NOMO-1 treated with dmso at 0.1 percent for 144 hours (cell line): ENCODE data around the gene PARVA.
"Not testable (repeated sequence)": the region's sequence is repeated elsewhere in the genome, so short reads cannot be mapped to it uniquely, and the experiment has no call there.

Source experiments
- DNase-seq: peaks from one replicate; lab custom pipeline; 2025; ENCODE audit not compliant: unreplicated experiment; lab: John Stamatoyannopoulos, UW

Gene PARVA

DNA sequence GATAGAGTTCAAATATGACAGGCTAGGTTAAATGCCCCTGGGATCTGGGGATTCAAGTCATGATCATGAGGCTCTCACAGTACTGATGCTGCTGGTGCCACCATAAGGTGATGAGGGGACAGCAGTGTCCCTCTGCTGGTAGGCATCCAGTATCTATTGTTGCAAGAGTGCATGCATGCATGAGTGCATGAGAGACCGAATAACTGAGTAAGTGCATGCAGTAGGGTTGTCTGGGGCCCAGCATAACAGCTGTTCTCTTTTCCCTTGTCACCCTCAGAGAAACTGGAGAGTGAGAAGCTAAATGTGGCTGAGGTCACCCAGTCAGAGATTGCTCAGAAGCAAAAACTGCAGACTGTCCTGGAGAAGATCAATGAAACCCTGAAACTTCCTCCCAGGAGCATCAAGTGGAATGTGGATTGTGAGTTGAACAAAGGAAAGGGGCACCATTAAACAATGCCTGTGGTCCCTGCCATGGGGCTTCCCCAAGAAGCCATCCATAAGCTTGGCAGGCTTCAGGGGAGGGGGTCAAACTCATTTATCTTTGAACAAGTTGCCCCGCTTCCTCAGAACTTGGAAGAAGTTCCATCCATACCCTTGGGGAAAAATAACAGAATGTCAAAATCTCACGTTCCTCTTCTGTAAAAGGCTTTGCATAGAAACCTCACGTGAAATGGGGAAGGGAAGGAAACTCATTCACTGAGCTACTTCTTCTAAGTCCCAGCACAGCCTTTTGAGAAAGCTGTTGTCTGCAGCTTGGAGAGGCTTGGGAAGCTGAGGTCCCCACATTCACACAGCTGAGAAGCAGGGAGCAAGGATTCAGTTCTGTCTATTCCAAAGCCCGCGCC, 119.0 kb downstream of the PARVA start:
- DNase-seq: no peak

DNA sequence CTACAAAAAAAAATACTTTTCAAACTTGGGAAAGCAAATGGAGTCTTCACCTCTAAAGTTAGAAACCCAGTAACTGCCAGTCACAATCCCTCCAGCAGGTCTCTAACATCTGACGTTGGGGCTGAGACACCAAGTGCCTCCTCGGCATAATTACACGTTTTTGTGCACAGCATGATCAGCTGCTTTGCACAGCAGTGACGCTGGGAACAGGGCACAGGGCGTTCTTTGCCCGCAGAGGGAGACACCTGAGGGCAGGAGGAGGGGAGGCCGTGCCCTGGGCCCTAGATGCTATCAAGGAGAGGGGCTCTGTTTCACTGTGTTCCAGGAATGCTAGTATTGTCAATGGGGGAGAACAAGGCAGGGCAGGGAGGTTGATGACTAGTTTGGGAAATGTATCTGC, 120.1 kb downstream of the PARVA start:
- DNase-seq: no peak

DNA sequence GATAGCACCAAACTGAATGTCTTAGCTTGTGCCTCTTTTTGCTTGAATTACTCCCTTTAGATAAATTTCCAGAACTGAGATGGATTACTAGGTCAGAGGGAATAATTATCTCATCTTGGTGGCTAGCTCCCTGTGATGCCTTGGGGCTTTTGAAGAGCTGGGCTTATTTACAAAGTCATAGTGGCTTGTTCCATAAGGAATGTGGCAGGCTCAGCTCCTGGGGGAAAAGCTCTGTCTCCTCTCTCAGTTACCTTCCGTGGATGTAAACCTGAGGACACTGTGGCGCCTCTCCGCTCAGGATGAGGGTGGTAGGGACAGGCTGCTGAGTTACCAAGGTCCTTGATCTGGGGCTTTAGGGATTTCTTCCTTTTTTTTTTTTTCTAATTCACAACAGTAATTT, 121.7 kb downstream of the PARVA start:
- no peak for DNase-seq

DNA sequence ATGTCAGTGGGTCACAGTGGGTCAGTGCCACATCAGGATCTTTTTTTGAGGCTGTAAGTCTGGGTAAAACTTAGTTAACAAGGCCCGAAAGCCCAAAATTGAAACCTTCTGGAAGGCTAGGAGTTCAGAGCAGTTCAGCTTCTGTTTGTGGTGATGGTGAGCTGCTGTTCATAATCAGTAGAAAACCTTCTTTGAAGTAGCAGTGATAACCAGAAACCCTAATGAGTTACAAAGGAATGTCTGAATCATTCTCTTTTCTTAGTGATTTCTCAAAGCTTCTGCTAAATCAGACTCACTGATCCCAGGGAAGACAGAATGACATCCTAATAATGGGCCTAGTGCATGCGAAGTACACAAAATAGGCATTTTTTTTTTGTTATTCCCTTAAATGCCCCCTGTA, 124.7 kb downstream of the PARVA start:
- DNase-seq: no peak

DNA sequence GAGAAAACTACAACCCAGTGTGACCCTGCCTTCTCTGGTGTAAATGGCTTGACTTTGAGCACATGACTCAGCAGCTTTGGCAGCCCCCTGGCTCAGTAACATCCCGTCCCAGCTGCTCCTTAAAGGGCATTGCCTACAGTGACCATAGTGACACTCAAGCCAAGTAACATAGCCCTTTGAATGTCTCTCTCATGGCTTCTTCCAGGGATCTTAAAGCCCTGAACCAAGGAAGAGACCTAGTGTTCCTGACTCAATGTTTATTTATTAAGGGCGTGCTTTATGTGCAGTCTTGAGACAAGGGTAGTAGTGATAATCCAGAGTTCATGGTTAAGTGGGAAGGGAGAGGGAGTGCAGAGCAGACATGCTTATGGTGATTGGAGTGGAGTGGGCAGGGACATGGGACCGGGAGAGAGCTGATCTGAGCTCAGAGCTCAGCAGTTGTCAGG, 125.7 kb downstream of the PARVA start:
- no peak for DNase-seq

DNA sequence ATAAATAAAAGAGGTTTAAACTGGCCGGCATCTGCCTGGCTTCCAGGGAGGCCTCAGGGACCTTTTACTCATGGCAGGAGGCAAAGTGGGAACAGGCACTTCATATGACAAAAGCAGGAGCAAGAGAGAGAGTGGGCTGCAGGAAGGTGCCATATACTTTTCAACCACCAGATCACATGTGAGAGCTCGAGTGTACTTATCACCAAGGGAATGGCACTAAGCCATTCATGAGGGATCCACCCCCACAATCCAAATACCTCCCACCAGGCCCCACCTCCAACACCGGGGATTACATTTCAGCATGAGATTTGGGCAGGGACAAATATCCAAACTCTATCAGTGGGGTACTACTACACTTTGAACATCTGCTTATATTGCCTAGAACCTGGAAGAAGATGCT, 126.5 kb downstream of the PARVA start:
- DNase-seq: no peak

DNA sequence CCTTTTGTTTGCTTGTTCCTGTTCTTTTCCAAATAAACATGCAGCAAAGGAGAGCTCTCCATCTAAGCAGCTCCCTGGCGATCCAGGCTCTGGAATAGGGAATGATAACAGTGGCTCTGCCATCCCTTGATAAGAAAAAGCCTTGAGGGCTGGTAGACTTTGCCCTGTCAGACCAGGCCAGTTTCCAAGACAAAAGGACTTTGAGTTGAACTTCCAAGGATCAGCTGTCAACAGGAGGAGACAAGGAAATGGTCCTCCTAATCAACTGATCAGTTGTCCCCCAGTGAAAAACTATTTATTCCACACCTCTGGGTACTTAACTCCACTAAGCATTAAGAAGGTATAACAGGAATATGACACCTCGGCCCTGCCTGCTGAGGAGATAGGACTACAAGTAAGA, 127.8 kb downstream of the PARVA start:
- no peak for DNase-seq

DNA sequence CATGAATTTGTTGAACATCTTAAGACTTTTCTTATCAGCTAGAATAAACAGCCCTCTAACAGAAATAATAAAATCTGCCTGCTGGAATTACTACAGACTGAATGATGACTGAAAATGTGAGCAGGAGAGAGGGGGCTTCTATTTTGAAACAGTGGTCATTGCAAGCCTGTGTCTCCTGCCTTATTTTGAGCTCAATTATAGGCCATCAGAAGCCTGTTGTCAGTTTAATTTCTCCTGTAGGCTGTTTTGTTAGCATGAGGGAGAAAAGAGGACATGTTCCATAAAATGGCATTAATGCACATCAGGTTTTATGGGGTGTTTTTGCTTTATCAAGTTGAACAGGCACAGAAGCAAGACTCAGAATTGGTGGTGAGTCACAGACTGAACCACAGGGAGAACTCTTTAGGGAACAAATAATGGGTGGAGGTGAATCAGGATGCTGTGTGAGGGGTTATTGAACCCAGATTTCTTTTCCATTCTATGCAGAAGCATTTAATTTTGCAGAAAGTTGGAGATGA, 129.1 kb downstream of the PARVA start:
- no peak for DNase-seq

DNA sequence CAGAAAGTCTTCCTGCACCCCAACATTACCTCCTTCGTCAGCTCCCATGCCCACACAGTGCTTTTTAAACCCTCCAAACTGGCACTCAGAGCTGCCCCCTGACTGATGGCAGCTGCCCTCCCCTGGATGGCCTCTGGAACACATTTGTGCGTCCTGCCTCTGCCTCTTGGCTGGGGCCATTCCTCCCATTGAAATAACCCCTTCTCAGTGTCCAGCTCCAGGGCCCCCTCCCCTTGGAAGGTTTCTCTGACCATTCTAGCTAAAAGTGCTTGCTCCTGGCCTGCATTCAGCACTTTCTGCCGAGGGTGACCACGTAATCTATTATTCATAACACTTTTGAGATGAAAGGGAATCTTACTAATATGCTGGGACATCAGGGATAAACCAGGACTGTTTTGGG, 130.0 kb downstream of the PARVA start:
- no peak for DNase-seq

DNA sequence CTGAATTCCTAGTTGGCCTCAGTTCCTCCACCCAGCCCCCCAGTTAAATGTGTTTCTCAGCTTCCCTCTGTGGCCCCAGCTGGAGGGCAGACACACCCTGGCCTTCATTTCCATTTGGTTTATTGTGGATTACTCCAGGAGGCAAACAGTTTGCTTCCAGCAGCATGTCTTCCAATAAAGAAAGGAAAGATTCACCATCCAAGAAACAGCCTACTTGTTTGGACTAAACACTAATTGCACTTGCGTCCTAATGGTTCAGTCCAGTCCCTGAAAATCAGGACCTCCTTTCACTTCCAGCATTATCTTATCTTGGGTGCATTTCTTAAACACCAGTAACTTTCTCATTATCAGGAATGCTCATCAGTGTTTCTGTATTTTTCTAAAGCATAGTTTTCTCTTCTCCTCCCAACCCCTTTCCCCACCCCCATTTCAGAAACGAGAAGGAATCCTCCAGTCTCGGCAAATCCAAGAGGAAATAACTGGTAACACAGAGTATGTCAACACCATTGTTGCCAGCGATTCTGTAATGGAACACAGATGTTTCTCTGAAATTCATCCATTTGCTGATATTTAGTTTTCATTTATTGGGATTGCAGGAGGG, 130.9 kb downstream of the PARVA start:
- DNase-seq: no peak

DNA sequence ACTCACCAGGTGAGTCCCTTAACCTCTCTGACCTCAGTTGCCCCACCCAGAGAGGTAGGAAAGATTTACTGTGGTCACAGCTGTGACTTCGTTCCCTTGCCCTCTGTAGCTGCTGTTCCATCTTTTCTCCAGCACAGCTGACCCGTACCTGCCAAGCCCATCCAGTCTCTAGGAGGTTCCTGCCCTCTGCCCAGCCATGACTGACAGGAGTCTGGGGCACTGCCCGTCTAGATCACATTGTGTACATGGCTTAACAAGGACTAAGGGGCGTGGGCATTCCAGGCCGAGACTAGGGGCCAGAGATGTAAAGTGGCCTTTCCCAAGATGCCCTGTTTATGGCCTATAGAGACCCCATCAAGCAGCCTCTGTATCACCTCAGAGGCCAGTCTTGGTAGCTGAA, 132.0 kb downstream of the PARVA start:
- no peak for DNase-seq

DNA sequence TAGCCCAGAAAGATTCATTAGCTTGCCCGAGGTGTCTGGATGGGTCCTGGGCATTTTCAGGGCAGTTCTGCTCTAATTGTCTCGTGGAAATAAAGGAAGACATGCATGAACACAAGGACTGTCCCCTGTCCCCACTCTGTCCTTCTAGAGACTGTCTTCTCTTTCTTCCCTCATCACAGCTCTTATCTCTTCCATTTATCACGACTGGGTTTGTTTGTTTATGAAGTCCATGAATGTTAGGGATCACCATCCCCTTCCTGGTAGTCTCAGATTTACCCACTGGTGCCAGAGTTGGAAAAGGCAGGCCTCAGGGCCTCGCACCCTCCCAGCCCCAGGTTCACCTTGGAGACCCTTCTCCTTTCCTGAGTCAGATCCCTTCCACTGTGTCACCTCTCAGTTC, 134.8 kb downstream of the PARVA start:
- DNase-seq: no peak

DNA sequence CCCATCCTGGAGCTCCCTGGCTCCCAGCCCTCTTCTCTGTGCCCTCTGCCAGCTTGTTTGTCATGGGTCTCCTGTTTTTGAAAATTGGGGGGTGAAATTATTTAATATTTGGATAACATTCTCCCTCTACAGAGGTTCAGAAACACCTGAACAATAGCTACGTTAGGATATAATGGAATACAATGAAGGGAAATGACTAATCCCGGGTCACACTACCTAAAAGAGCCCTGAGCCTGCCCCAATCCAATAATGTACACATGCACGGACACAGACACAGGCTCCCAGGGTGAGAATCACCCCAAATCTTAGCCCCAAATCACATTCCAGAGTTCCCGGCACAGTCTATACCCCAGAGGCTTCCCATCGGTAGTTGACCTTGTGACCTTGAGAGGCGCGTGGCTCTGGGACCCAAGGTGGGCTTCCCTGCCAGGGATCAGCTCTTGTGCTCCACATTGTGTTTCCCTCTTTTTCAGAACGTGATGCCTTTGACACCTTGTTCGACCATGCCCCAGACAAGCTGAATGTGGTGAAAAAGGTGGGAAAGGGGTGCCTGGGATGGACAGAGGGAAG, 135.5 kb downstream of the PARVA start:
- DNase-seq: no peak

DNA sequence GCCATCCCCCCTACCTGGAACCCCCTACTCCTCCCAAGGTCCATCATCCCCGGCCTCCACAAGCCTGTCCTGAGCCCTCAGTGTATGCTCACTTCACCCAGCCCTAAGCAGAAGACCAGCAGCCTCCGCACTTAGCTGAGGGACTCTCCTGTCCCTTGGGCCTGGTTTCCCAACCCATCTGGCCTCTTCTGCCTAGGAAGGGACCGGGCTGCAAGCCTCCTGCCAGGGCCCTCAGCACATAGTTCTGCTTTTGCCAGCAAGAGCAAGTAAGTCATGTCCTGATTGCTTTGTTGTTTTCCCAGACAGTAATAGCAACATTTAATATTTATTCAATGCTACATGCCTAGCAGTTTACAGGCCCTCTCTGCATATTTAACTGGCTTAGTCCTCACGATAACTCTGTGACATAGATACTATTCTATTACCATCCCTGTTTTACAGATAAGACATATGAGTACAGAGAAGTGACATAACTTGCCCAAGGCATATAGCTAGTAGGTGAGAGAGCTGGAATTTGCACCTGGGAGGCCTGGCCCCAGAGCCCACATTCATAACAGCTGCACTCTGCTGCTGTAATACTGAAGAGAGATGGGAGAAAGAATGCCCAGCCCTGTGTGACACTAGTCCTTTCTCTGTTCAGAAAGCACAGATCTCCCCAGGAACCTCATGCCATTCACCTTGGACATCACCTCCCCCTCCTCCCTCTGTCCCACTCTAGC, 139.2 kb downstream of the PARVA start:
- no peak for DNase-seq

DNA sequence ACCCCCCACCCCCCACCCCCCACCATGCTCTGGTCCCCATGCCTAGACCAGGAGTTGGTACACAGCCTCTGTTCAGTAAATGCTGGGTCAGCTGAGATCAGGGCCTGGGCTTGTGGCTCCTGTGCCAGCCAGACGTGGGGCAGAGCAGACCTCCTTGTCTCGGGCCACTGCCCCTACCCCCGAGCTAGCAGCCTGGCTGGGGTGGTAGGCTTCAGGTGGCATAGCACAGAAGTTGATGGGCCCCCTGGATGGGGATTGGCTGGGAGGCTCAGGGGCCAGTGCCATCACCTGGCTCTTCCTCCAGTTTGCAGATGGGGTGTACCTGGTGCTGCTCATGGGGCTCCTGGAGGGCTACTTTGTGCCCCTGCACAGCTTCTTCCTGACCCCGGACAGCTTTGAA, 139.9 kb downstream of the PARVA start:
- DNase-seq: no peak

DNA sequence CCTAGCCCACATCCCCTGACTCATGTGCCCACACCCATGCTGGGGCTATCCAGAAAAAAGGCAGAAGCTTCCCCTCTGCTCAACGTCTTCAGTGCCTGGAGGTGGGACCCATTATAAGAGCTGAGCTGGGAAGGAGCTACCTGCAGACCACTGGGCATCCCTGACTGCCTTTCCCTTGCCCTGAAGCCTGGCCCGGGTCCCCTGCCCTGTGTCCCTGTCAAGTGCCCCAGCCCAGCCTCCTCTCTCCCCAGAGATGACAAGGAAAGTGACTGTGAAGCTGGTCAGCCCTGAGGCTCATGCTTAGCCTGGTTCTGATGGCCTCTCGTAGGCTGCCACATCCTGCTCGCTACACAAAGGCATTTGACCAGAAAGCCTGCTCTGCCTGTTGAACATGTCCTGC, 140.4 kb downstream of the PARVA start:
- no peak for DNase-seq

DNA sequence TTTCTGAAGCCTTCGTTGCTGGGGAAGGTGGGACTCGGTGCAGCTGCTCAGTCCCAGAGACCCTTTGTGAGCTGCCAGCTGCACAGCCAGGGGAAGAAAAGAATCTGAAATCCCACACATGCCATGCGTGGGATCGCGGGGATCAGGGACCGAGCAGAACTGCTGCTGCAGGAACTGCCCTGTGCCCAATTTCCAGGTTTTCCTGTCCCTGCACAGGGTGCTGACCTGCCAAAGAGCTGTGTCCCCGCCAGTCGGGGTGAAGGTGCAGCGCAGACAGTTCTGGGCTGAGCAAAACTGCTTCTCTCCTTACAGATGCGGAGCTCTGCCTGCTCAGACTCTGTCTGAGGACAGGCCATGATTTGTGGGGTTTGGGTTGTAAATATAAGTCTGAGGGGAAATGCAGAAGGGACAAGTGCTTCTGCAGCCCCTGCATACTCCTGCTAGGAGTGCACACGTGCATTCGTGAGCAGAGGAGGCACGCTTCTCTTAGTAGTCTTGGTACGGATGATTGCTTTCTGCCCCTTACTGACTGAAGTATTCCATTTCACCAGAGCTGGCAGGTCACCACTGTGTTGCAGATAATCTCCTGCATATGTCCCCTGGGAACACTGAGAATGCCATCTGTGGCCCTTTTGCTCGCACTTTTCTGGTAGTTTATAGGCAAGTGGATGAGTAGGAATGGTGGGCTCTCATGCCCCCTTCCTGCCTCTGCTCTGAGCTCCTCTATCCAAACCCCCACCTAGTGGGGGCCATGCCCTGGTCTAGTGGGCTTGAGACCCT, 141.4 kb downstream of the PARVA start:
- no peak for DNase-seq

DNA sequence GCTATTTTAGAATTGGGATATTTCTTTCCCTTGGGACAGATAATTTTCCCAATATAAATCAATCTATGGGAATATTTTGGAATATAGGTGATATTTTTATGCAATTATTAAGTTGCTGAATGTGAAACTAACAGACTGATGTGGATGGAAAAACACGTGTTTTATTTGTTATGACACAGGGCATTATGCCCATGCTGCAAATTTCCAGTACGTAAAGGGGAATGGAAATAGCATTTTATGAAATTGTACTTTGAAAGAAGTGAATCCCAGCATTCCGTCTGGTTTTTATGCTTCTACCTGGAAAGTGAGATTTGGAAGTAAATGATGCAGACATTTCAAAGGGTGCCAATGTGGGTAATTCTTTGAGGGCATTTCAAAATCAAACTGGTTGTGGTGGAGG, 142.7 kb downstream of the PARVA start:
- DNase-seq: no peak

DNA sequence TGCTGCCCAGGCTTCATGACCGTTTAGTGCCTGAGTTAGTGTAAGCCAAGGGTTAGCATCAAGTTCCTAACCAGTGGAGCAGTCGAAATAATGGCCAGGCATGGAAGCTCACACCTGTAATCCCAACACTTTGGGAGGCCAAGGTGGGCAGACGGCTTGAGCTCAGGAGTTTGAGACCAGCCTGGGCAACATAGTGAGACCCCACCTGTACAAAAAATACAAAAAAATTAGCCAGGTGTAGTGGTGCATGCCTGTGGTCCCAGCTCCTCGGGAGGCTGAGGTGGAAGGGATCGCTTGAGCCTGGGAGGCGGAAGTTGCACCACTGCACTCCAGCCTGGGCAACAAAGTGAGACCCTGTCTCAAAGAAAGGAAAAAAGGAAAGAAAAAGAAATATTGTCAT, 143.2 kb downstream of the PARVA start:
- not testable (repeated sequence) for DNase-seq

DNA sequence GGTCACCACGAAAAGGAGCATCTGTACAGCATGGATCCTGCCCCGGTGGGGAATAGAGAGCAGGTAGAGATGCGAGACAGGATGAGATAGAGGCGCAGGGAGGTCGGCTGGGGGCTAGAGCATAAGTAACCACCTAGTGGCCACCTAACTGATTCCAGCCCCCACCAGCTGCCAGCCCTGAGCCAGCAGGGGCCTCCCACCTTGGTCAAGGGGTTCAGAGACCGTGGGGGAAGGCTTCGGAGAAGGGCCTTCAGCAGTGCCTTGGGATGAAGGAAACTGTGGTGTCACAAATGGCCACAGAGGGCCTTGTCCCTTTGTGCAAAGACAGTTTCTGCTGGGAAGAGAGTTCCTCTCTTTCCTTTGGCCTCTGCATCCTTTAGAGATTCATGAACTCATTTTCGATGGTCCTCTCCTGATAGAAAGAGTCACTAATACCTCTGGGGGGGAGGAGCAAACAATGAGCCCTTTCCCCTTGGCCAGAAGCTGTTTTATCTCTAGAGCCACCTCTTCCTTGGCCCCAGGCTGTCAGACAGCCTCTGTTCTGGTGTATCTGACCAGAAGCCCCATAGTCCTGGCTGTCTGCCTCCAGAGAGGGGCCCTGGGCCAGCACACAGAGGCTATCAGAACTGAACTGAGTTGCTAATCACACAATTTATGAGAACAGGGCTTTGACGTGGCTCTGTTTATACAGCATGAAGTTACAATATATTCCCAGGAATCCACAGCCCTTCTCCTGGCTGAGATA, 146.0 kb downstream of the PARVA start:
- no peak for DNase-seq
